ENCODE data around the gene DUS1L. TPM values are rescaled to one million over a fixed set of nuclear protein-coding genes. Genes with fewer than 3 reads are reported as not detected.

The DUS1L gene
- total RNA-seq, 6 experiments from 2014 or later: 61.8 to 115 (median 89.9) TPM

GRCh38 chr17:82062984-82063368 is 2.6 kb downstream of the DUS1L start:
- TF ChIP-seq, protein P1, sequence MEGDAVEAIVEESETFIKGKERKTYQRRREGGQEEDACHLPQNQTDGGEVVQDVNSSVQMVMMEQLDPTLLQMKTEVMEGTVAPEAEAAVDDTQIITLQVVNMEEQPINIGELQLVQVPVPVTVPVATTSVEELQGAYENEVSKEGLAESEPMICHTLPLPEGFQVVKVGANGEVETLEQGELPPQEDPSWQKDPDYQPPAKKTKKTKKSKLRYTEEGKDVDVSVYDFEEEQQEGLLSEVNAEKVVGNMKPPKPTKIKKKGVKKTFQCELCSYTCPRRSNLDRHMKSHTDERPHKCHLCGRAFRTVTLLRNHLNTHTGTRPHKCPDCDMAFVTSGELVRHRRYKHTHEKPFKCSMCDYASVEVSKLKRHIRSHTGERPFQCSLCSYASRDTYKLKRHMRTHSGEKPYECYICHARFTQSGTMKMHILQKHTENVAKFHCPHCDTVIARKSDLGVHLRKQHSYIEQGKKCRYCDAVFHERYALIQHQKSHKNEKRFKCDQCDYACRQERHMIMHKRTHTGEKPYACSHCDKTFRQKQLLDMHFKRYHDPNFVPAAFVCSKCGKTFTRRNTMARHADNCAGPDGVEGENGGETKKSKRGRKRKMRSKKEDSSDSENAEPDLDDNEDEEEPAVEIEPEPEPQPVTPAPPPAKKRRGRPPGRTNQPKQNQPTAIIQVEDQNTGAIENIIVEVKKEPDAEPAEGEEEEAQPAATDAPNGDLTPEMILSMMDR (IDR thresholded peaks at IDR 0.05): no peak
- TF ChIP-seq POLR2A (IDR thresholded peaks at IDR 0.05): no peak
- no peak overlapping the region for H3K27ac ChIP-seq
- peaks cover 0 to 17% (median 6%) of the 10 kb centered on the region in 4 donors for H3K4me1 ChIP-seq
- no peak for ATAC-seq
- no peak for DNase-seq
- intact Hi-C loops (cut with DNase I): no loop called here
- no CpG with 5 or more reads among the region's 9 CpGs for WGBS (ENCODE audit: insufficient coverage, low coverage, low lambda C conversion rate, missing lambda C conversion rate)
- peaks cover 0 to 35% (median 4%) of the 10 kb centered on the region in 4 donors for H3K36me3 ChIP-seq
- no peaks in the 10 kb centered on the region for H3K27me3 ChIP-seq
- no peaks in the 10 kb centered on the region for H3K9me3 ChIP-seq
- H3K4me3 ChIP-seq: no peak overlapping the region

- Histone ChIP-seq H3K27ac (no peak overlapping the region), H3K36me3 (peaks cover 0 to 42% (median 4%) of the 10 kb centered on the region in 4 donors), H3K4me1 (peaks cover 0 to 17% (median 6%) of the 10 kb centered on the region in 4 donors), H3K27me3 (no peaks in the 10 kb centered on the region), H3K4me3 (no peak overlapping the region), H3K9me3 (no peaks in the 10 kb centered on the region)
- DNase-seq (peak in 1 of 3 donors; percentile 44), ATAC-seq (no peak)
- intact Hi-C loops (cut with DNase I): no loop called here
- WGBS (ENCODE audit: insufficient coverage, low coverage, low lambda C conversion rate, missing lambda C conversion rate): 78% methylated on average over 4 of the region's 24 CpGs
- TF ChIP-seq, protein P1 (IDR thresholded peaks at IDR 0.05): peak in 1 of 4 donors; percentile 5
- TF ChIP-seq POLR2A (IDR thresholded peaks at IDR 0.05): no peak
These were observed 3.3 kb downstream of the DUS1L start for GRCh38 chr17:82062076-82062983.

- no peaks in the 10 kb centered on the region for H3K27me3 ChIP-seq
- H3K4me1 ChIP-seq: peaks cover 0 to 17% (median 6%) of the 10 kb centered on the region in 4 donors
- H3K36me3 ChIP-seq: peaks cover 0 to 52% (median 4%) of the 10 kb centered on the region in 4 donors
- no peak overlapping the region for H3K4me3 ChIP-seq
- intact Hi-C loops (cut with DNase I): no loop called here
- no peak overlapping the region for H3K27ac ChIP-seq
- WGBS (ENCODE audit: insufficient coverage, low coverage, low lambda C conversion rate, missing lambda C conversion rate): 90% methylated on average over 2 of the region's 34 CpGs
- no peaks in the 10 kb centered on the region for H3K9me3 ChIP-seq
- ATAC-seq (no peak), DNase-seq (peak in 1 of 3 donors; percentile 50)
- TF ChIP-seq POLR2A (IDR thresholded peaks at IDR 0.05): no peak
- TF ChIP-seq, protein P1 (IDR thresholded peaks at IDR 0.05): no peak
These were observed 4.3 kb downstream of the DUS1L start for GRCh38 chr17:82061047-82061925.

- peaks cover 0 to 17% (median 6%) of the 10 kb centered on the region in 4 donors for H3K4me1 ChIP-seq
- no CpG with 5 or more reads among the region's 14 CpGs for WGBS (ENCODE audit: insufficient coverage, low coverage, low lambda C conversion rate, missing lambda C conversion rate)
- no peak overlapping the region for H3K4me3 ChIP-seq
- intact Hi-C loops (cut with DNase I): no loop called here
- no peaks in the 10 kb centered on the region for H3K9me3 ChIP-seq
- DNase-seq (peak in 1 of 3 donors; percentile 47), ATAC-seq (no peak)
- no peak overlapping the region for H3K27ac ChIP-seq
- H3K36me3 ChIP-seq: peaks cover 0 to 57% (median 4%) of the 10 kb centered on the region in 4 donors
- TF ChIP-seq, protein P1 (IDR thresholded peaks at IDR 0.05): no peak
- TF ChIP-seq POLR2A (IDR thresholded peaks at IDR 0.05): no peak
- H3K27me3 ChIP-seq: no peaks in the 10 kb centered on the region
These were observed 5.0 kb downstream of the DUS1L start for GRCh38 chr17:82060614-82061013.
